A549 (cell line): ENCODE results near the gene SOX6. TPM values are rescaled to one million over a fixed set of nuclear protein-coding genes. Genes with fewer than 3 reads are reported as not detected.

Source experiments
- ATAC-seq, 2 experiments: fragments of 200-7000 bp in 1 of 2; fragments of >200 bp in 1 of 2; cut with Nextera tagmentation in 1 of 2; cut with Tn5 transposase in 1 of 2; 3 replicates each; pipeline versions ENCODE4 v1.8.0 to v1.9.1; 2018 to 2020; ENCODE audit warnings: mild to moderate bottlenecking in 1 of 2, moderate library complexity in 1 of 2
- CTCF ChIA-PET: fragments of 300-600 bp; sonication (Branson Sonifier 250); formaldehyde crosslinking; extraction: SDS; loops from one replicate; lab custom pipeline; 2021; ENCODE audit warnings: antibody characterized with exemption, inconsistent platforms; lab: Yijun Ruan, JAX
- POLR2A ChIA-PET: fragments of 350-600 bp; formaldehyde crosslinking; extraction: SDS; loops from one replicate; lab custom pipeline; 2021; ENCODE audit warnings: antibody characterized with exemption, inconsistent platforms; lab: Yijun Ruan, JAX
- DNase-seq, 2 experiments: peaks; one replicate each; pipeline versions ENCODE4 v3.0.0 to v3.0.0-alpha.2; 2011 to 2016; ENCODE audit warnings: low read depth in 1 of 2, low spot score in 1 of 2
- FAIRE-seq: peaks from 2 replicates; lab custom pipeline; 2011; peaks lifted over from hg19 to GRCh38; lab: Jason Lieb, UNC
- H3K27ac ChIP-seq, 2 experiments: fragments of >200 bp; sonication (Bioruptor Twin); formaldehyde crosslinking; 3 replicates each; pipeline ENCODE4 v1.5.1; 2016 to 2017
- H3K4me1 ChIP-seq: fragments of >200 bp; sonication (Bioruptor Twin); formaldehyde crosslinking; 3 replicates; pipeline ENCODE4 v1.6.1; 2016
- H3K4me2 ChIP-seq: fragments of >200 bp; sonication (Bioruptor Twin); formaldehyde crosslinking; 3 replicates; pipeline ENCODE4 v1.6.1; 2016
- H3K4me3 ChIP-seq: fragments of >200 bp; sonication (Bioruptor Twin); formaldehyde crosslinking; 3 replicates; pipeline ENCODE4 v1.5.1; 2016
- H3K9me3 ChIP-seq: fragments of >200 bp; sonication (Bioruptor Twin); formaldehyde crosslinking; 3 replicates; pipeline ENCODE4 v1.6.1; 2016
- BCL3 ChIP-seq: fragments of >200 bp; sonication (Bioruptor Twin); formaldehyde crosslinking; IDR thresholded peaks from 3 replicates; pipeline ENCODE4 v1.6.1; 2016
- BHLHE40 ChIP-seq: IDR thresholded peaks from 2 replicates; pipeline ENCODE4 v1.6.1; 2012; ENCODE audit warnings: low read depth, low read length, inconsistent platforms
- CEBPB ChIP-seq, 2 experiments: fragments of >200 bp in 1 of 2; sonication (Bioruptor Twin) in 1 of 2; formaldehyde crosslinking in 1 of 2; IDR thresholded peaks; 2 replicates each; pipeline ENCODE4 v1.6.1; 2012 to 2016
- ESRRA ChIP-seq: fragments of 150-350 bp; IDR thresholded peaks from 2 replicates; pipeline ENCODE4 v1.6.1; 2014; ENCODE audit warnings: mild to moderate bottlenecking, low read length, borderline replicate concordance
- FOSB ChIP-seq: fragments of 250-450 bp; sonication (Bioruptor Pico); IDR thresholded peaks from 2 replicates; pipeline ENCODE4 v1.5.0; 2020; ENCODE audit warnings: mild to moderate bottlenecking, moderate library complexity
- FOSL2 ChIP-seq, 2 experiments: fragments of 450-650 bp in 1 of 2; fragments of >200 bp in 1 of 2; sonication (Bioruptor Twin) in 1 of 2; formaldehyde crosslinking; IDR thresholded peaks; 2 replicates each; pipeline versions ENCODE4 v1.5.0 to v1.6.1; 2016 to 2020; ENCODE audit warnings: mild to moderate bottlenecking in 1 of 2, moderate library complexity in 1 of 2
- FOXS1 ChIP-seq: fragments of 250-450 bp; sonication (Bioruptor Pico); IDR thresholded peaks from 2 replicates; pipeline ENCODE4 v1.5.0; 2020; ENCODE audit warnings: mild to moderate bottlenecking, moderate library complexity
- HOXB13 ChIP-seq: fragments of 250-450 bp; sonication (Bioruptor Pico); IDR thresholded peaks from 2 replicates; pipeline ENCODE4 v1.5.0; 2020; ENCODE audit warnings: low read depth, mild to moderate bottlenecking, moderate library complexity
- HOXB5 ChIP-seq: fragments of 250-450 bp; sonication (Bioruptor Pico); IDR thresholded peaks from 2 replicates; pipeline ENCODE4 v1.5.0; 2020; ENCODE audit warnings: mild to moderate bottlenecking, moderate library complexity
- JUNB ChIP-seq: fragments of >200 bp; sonication (Bioruptor Twin); formaldehyde crosslinking; IDR thresholded peaks from 2 replicates; pipeline ENCODE4 v1.6.1; 2016
- KDM1A ChIP-seq: fragments of 200-600 bp; sonication (generic); IDR thresholded peaks from 2 replicates; pipeline ENCODE4 v1.6.1; 2016; ENCODE audit warnings: low read depth, mild to moderate bottlenecking
- MAFK ChIP-seq: fragments of 450-650 bp; IDR thresholded peaks from 2 replicates; pipeline ENCODE4 v1.6.1; 2014; ENCODE audit not compliant: partially characterized antibody
- MAX ChIP-seq: IDR thresholded peaks from 2 replicates; pipeline ENCODE4 v1.6.1; 2012
- MYC ChIP-seq: IDR thresholded peaks from 2 replicates; pipeline ENCODE4 v1.6.1; 2012; ENCODE audit warnings: mild to moderate bottlenecking, inconsistent platforms, low read length, improper control_type of control experiment, borderline replicate concordance
- NFE2L2 ChIP-seq: fragments of 150-350 bp; conservative IDR thresholded peaks from 2 replicates; pipeline ENCODE4 v1.6.1; 2014; ENCODE audit warnings: low read length
- NR3C1 ChIP-seq: fragments of >200 bp; sonication (Bioruptor Twin); formaldehyde crosslinking; IDR thresholded peaks from 3 replicates; pipeline ENCODE4 v1.6.1; 2017
- PHF8 ChIP-seq: fragments of 200-600 bp; sonication (generic); IDR thresholded peaks from 2 replicates; pipeline ENCODE4 v1.6.1; 2016; ENCODE audit warnings: low read depth, mild to moderate bottlenecking, antibody characterized with exemption, moderate library complexity, borderline replicate concordance
- POLR2A ChIP-seq: IDR thresholded peaks from 2 replicates; pipeline ENCODE4 v1.6.1; 2012; ENCODE audit warnings: mild to moderate bottlenecking, low read length
- POLR2AphosphoS2 ChIP-seq: conservative IDR thresholded peaks from 2 replicates; pipeline ENCODE4 v1.6.1; 2012; ENCODE audit warnings: low read length, improper control_type of control experiment, inconsistent platforms
- RCOR1 ChIP-seq: fragments of 150-350 bp; IDR thresholded peaks from 2 replicates; pipeline ENCODE4 v1.6.1; 2014; ENCODE audit warnings: antibody characterized with exemption, low read length, low read depth
- RFX5 ChIP-seq: fragments of 450-650 bp; IDR thresholded peaks from 2 replicates; pipeline ENCODE4 v1.7.1; 2014; ENCODE audit warnings: antibody characterized with exemption, mild to moderate bottlenecking, moderate library complexity
- SMC3 ChIP-seq: fragments of >200 bp; sonication (Bioruptor Twin); formaldehyde crosslinking; IDR thresholded peaks from 3 replicates; pipeline ENCODE4 v1.6.1; 2018; ENCODE audit warnings: inconsistent platforms
- TFCP2L1 ChIP-seq: fragments of 250-450 bp; sonication (Bioruptor Pico); IDR thresholded peaks from 2 replicates; pipeline ENCODE4 v1.5.0; 2021; ENCODE audit warnings: mild to moderate bottlenecking
- ZNF302 ChIP-seq: fragments of 250-450 bp; sonication (Bioruptor Pico); IDR thresholded peaks from 2 replicates; pipeline ENCODE4 v1.9.0; 2021; ENCODE audit warnings: inconsistent platforms, mild to moderate bottlenecking, moderate library complexity
- WGBS: methylation state at CpG from one replicate; pipeline ENCODE4 v1.1.6; 2017; ENCODE audit errors: missing lambda C conversion rate; 5-methylcytosine and 5-hydroxymethylcytosine counted together
- polyA plus RNA-seq, 4 experiments: library from polyadenylated mRNA; depleted of rRNA in 3 of 4; stranded (reverse); fragments of >200 nt; fragmentation: RNase III in 1 of 4; extraction: RNeasy Plus Mini Kit Qiagen cat#74134 plus additional on column Dnase treatment in 1 of 4; gene quantifications; 2 replicates in 3 of 4; 3 replicates in 1 of 4; pipeline ENCODE4 v1.2.3, GENCODE V29; 2011 to 2017
- TF ChIP-seq, protein P1 (sequence below): IDR thresholded peaks from 2 replicates; pipeline ENCODE4 v1.6.1; 2012
- TF ChIP-seq, protein P2 (sequence below): IDR thresholded peaks from 2 replicates; pipeline ENCODE4 v1.6.1; 2012; ENCODE audit warnings: low read depth, borderline replicate concordance

Gene SOX6
- polyA plus RNA-seq, 2 of the 4 experiments (the other 2 are of a cell fraction), result 0.18 TPM; not detected in 1

GRCh38 chr11:16403448-16403803 lies 47.1 kb upstream of the SOX6 start:
- no peaks in the 10 kb centered on the region for H3K4me1 ChIP-seq
- no peak for ATAC-seq
- H3K4me3 ChIP-seq, result no peak overlapping the region
- H3K4me2 ChIP-seq, result no peak overlapping the region
- H3K9me3 ChIP-seq, result no peaks in the 10 kb centered on the region
- WGBS, result 13% methylated on average over 2 of the region's 2 CpGs
- CTCF ChIA-PET, result no interaction called here
- TF ChIP-seq FOSB (CRISPR knock-in tag) (no peak), KDM1A (no peak)
- TF ChIP-seq, all 56 proteins: peak for 0
- DNase-seq (no peak), FAIRE-seq (no peak)
- H3K27ac ChIP-seq, result no peak overlapping the region
- POLR2A ChIA-PET, result no interaction called here

GRCh38 chr11:16402654-16403447 lies 46.5 kb upstream of the SOX6 start:
- ChIA-PET CTCF (no interaction called here), POLR2A (no interaction called here)
- H3K9me3 ChIP-seq, result no peaks in the 10 kb centered on the region
- DNase-seq (no peak), FAIRE-seq (no peak), ATAC-seq (no peak)
- H3K4me2 ChIP-seq, result no peak overlapping the region
- no peak overlapping the region for H3K4me3 ChIP-seq
- WGBS, result 64% methylated on average over 5 of the region's 5 CpGs
- H3K4me1 ChIP-seq, result no peaks in the 10 kb centered on the region
- H3K27ac ChIP-seq, result no peak overlapping the region
- TF ChIP-seq POLR2AphosphoS2, result no peak
- TF ChIP-seq JUNB, result no peak
- no peak for TF ChIP-seq BHLHE40
- TF ChIP-seq TFCP2L1 (CRISPR knock-in tag), result no peak
- no peak for TF ChIP-seq RCOR1
- no peak for TF ChIP-seq FOSB (CRISPR knock-in tag)
- no peak for TF ChIP-seq HOXB13 (CRISPR knock-in tag)
- no peak for TF ChIP-seq HOXB5
- TF ChIP-seq MAFK, result no peak
- no peak for TF ChIP-seq FOSL2 (IDR thresholded peaks at IDR 0.05)
- TF ChIP-seq FOSL2 (CRISPR knock-in tag; IDR thresholded peaks at IDR 0.05), result no peak
- no peak for TF ChIP-seq NFE2L2
- no peak for TF ChIP-seq NR3C1
- no peak for TF ChIP-seq PHF8
- TF ChIP-seq ESRRA, result no peak
- TF ChIP-seq RFX5, result no peak
- TF ChIP-seq KDM1A, result no peak
- no peak for TF ChIP-seq POLR2A
- no peak for TF ChIP-seq MAX
- TF ChIP-seq, protein P1, sequence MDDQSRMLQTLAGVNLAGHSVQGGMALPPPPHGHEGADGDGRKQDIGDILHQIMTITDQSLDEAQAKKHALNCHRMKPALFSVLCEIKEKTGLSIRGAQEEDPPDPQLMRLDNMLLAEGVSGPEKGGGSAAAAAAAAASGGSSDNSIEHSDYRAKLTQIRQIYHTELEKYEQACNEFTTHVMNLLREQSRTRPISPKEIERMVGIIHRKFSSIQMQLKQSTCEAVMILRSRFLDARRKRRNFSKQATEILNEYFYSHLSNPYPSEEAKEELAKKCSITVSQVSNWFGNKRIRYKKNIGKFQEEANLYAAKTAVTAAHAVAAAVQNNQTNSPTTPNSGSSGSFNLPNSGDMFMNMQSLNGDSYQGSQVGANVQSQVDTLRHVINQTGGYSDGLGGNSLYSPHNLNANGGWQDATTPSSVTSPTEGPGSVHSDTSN, result no peak
- TF ChIP-seq MYC, result no peak

- ATAC-seq (no peak), DNase-seq (no peak), FAIRE-seq (no peak)
- WGBS, result 6% methylated on average over 2 of the region's 2 CpGs
- H3K4me2 ChIP-seq, result no peak overlapping the region
- no peak overlapping the region for H3K27ac ChIP-seq
- TF ChIP-seq SMC3, result no peak
- TF ChIP-seq HOXB5, result no peak
- no peak for TF ChIP-seq MAFK
- TF ChIP-seq BHLHE40, result no peak
- no peak for TF ChIP-seq NFE2L2
- no peaks in the 10 kb centered on the region for H3K4me1 ChIP-seq
- H3K4me3 ChIP-seq, result no peak overlapping the region
- POLR2A ChIA-PET, result no interaction called here
- CTCF ChIA-PET, result no interaction called here
- no peaks in the 10 kb centered on the region for H3K9me3 ChIP-seq
Measured at GRCh38 chr11:16397390-16397789, 41.0 kb upstream of the SOX6 start.

DNA sequence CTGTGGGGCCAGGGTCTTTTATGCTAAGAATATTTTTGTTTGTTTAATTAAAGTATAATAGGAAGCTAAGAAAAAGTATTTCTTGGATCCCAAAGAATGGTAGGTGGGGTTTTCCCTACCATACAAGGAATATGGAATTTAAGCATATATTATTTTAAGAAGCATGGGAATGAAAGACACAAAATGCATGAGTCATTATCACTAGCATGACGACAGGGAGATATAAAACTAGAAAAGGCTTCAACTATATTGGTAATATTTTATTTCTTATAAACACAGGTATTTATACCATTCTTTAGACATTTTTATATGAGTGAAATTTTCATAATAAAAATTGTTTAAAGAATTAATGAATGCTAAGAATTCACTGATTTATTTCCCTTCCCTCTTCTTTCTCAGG lies 39.3 kb upstream of the SOX6 start:
- WGBS, result 38% methylated on average over 1 of the region's 1 CpG
- Histone ChIP-seq H3K4me2 (no peak overlapping the region), H3K4me1 (no peaks in the 10 kb centered on the region), H3K4me3 (no peak overlapping the region), H3K27ac (no peak overlapping the region)
- ATAC-seq (no peak), FAIRE-seq (no peak), DNase-seq (no peak)
- POLR2A ChIA-PET, result no interaction called here
- CTCF ChIA-PET, result no interaction called here
- no peak for TF ChIP-seq RCOR1
- TF ChIP-seq, protein P2, sequence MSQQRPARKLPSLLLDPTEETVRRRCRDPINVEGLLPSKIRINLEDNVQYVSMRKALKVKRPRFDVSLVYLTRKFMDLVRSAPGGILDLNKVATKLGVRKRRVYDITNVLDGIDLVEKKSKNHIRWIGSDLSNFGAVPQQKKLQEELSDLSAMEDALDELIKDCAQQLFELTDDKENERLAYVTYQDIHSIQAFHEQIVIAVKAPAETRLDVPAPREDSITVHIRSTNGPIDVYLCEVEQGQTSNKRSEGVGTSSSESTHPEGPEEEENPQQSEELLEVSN, result no peak
- no peak for TF ChIP-seq CEBPB (IDR thresholded peaks at IDR 0.05)
- no peak for TF ChIP-seq JUNB
- no peak for TF ChIP-seq FOXS1 (CRISPR knock-in tag)
- TF ChIP-seq ZNF302, result no peak
- no peak for TF ChIP-seq BCL3
- TF ChIP-seq FOSB (CRISPR knock-in tag), result no peak
- TF ChIP-seq, all 56 proteins: peak for 0
- H3K9me3 ChIP-seq, result no peaks in the 10 kb centered on the region
